Cardiac fibroblast (primary cell): ENCODE data around the gene RPL10.

ENCODE experiments used
- DNase-seq, 2 donors: peaks; one replicate each; pipeline versions ENCODE4 v3.0.0 to v3.0.0-alpha.2; 2010; ENCODE audit warnings: low read depth in 2 of 2
- H3K4me3 ChIP-seq, 2 donors: replicated peaks in 1 of 2; 1 replicate in 1 of 2; 2 replicates in 1 of 2; pipeline ENCODE4 v1.5.1; 2011; ENCODE audit warnings: low read depth in 2 of 2, low read length in 2 of 2, mild to moderate bottlenecking in 2 of 2, moderate library complexity in 1 of 2
- CTCF ChIP-seq: IDR thresholded peaks from one replicate; pipeline ENCODE4 v1.5.1; 2011; ENCODE audit warnings: low read depth, mild to moderate bottlenecking, low read length, inconsistent platforms

The RPL10 gene

GRCh38 chrX:154359362-154360154 lies 38.6 kb upstream of the RPL10 start:
- TF ChIP-seq CTCF: no peak
- no peak overlapping the region for H3K4me3 ChIP-seq
- no peak for DNase-seq

GRCh38 chrX:154360155-154360713 lies 37.9 kb upstream of the RPL10 start:
- H3K4me3 ChIP-seq: no peak overlapping the region
- DNase-seq: no peak
- no peak for TF ChIP-seq CTCF

DNA sequence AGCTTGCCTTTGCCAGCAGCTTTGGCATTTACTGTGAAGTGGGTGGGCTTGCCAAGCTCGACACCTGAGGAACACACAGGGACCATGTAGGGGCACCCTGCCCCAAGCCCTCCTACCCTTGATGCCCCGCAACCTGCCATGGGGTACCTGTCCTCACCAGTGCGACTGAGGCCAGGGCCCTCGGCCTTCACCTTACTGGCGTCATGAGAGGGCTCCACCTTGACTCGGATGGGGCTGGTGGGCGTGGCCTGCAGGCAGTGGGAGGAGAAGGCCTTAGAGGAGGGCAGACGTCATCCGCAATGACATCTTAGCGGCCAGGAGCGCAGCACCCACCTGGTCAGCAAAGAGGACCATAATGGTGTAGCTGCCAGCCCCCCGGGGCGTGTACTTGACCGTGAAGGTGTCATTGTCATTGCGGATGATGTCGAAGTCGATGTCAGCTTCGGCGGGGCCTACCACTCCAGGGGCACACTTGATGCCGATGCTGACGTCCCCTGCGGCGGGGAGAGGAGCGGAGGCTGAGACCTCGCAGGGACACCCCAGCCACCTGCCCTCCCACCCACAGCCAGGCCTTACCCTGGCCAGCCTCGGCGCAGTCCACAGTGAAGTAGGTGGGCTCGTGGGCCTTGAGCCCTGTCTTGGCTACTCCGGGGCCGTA lies 36.0 kb upstream of the RPL10 start:
- H3K4me3 ChIP-seq: no peak overlapping the region
- no peak for TF ChIP-seq CTCF
- no peak for DNase-seq

GRCh38 chrX:154363706-154364439 lies 34.3 kb upstream of the RPL10 start:
- no peak for TF ChIP-seq CTCF
- no peak for DNase-seq
- H3K4me3 ChIP-seq: no peak overlapping the region

DNA sequence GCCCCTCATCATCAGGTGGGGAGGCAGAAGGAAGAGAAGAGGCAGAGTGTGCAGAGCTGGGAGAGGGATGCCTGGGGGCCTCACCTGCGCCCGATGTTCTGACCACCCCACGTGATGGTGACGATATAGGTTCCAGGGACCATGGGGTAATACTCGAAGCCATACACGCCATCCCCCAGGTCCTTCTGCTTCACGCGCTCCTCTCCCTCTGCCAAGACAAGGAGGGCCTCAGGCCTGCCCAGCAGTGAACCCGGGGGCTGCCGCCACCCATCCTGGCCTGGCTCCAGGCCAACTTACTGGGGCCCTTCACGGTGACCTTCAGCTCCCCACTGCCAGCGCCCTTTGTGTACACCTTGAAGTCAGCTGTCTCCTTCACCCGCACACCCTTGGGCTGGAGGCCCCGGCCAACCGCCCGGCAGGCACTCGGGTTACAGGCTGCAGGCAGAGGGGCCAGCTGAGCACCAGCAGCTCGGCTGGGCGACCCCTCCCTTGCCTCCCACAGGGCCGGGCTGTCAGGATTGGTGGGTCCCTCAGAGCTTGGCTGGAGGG lies 33.1 kb upstream of the RPL10 start:
- no peak for DNase-seq
- H3K4me3 ChIP-seq: no peak overlapping the region
- no peak for TF ChIP-seq CTCF

GRCh38 chrX:154365997-154366665 lies 32.0 kb upstream of the RPL10 start:
- no peak for DNase-seq
- no peak overlapping the region for H3K4me3 ChIP-seq

More at GRCh38 chrX:154365997-154366665, 32.0 kb upstream of the RPL10 start:
- TF ChIP-seq CTCF: no peak
